ENCODE data around the gene DNAJB7. TPM values are rescaled to one million over a fixed set of nuclear protein-coding genes. Genes with fewer than 3 reads are reported as not detected.

DNAJB7 gene
- total and polyA plus RNA-seq, 2 experiments from 2014 or later, result 0.63 TPM; not detected in 1

DNA sequence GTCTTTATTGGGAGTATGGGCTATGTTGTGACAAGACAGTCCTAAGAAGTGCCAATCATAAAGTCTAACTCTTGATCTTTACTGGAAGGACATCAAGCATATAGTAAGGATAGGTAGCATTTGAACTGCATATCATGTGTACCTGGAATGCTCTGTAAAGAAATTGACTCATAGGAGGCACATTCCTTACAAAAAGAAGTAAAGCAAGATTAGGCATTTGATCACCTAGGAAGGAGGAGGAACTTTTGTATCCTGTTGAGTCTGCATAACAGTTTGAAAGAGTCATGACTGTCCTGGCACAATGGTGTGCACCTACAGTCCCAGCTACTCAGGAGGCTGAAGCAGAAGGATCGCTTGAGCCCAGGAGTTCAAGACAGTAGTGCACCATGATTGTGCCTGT lies 42.2 kb upstream of the DNAJB7 start:
- no peak for TF ChIP-seq ZNF114 (CRISPR knock-in tag; IDR thresholded peaks at IDR 0.05)
- TF ChIP-seq CTCF (conservative IDR thresholded peaks at IDR 0.05; ENCODE audit: low read depth in 2 of 2), result no peak
- TF ChIP-seq POLR2AphosphoS5 (IDR thresholded peaks at IDR 0.05; ENCODE audit: low read depth), result no peak
- no peak for TF ChIP-seq CREB1 (CRISPR knock-in tag; IDR thresholded peaks at IDR 0.05; ENCODE audit: low read depth)
- TF ChIP-seq, protein P1, sequence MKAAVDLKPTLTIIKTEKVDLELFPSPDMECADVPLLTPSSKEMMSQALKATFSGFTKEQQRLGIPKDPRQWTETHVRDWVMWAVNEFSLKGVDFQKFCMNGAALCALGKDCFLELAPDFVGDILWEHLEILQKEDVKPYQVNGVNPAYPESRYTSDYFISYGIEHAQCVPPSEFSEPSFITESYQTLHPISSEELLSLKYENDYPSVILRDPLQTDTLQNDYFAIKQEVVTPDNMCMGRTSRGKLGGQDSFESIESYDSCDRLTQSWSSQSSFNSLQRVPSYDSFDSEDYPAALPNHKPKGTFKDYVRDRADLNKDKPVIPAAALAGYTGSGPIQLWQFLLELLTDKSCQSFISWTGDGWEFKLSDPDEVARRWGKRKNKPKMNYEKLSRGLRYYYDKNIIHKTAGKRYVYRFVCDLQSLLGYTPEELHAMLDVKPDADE (IDR thresholded peaks at IDR 0.05), result no peak
- no peak for TF ChIP-seq JUNB (IDR thresholded peaks at IDR 0.05; ENCODE audit: unreplicated experiment)
- TF ChIP-seq EZH2 (IDR thresholded peaks at IDR 0.05; ENCODE audit: low read depth, unreplicated experiment), result no peak
- no peak for TF ChIP-seq EZH2phosphoT487 (IDR thresholded peaks at IDR 0.05; ENCODE audit: unreplicated experiment)
- TF ChIP-seq, protein P2, sequence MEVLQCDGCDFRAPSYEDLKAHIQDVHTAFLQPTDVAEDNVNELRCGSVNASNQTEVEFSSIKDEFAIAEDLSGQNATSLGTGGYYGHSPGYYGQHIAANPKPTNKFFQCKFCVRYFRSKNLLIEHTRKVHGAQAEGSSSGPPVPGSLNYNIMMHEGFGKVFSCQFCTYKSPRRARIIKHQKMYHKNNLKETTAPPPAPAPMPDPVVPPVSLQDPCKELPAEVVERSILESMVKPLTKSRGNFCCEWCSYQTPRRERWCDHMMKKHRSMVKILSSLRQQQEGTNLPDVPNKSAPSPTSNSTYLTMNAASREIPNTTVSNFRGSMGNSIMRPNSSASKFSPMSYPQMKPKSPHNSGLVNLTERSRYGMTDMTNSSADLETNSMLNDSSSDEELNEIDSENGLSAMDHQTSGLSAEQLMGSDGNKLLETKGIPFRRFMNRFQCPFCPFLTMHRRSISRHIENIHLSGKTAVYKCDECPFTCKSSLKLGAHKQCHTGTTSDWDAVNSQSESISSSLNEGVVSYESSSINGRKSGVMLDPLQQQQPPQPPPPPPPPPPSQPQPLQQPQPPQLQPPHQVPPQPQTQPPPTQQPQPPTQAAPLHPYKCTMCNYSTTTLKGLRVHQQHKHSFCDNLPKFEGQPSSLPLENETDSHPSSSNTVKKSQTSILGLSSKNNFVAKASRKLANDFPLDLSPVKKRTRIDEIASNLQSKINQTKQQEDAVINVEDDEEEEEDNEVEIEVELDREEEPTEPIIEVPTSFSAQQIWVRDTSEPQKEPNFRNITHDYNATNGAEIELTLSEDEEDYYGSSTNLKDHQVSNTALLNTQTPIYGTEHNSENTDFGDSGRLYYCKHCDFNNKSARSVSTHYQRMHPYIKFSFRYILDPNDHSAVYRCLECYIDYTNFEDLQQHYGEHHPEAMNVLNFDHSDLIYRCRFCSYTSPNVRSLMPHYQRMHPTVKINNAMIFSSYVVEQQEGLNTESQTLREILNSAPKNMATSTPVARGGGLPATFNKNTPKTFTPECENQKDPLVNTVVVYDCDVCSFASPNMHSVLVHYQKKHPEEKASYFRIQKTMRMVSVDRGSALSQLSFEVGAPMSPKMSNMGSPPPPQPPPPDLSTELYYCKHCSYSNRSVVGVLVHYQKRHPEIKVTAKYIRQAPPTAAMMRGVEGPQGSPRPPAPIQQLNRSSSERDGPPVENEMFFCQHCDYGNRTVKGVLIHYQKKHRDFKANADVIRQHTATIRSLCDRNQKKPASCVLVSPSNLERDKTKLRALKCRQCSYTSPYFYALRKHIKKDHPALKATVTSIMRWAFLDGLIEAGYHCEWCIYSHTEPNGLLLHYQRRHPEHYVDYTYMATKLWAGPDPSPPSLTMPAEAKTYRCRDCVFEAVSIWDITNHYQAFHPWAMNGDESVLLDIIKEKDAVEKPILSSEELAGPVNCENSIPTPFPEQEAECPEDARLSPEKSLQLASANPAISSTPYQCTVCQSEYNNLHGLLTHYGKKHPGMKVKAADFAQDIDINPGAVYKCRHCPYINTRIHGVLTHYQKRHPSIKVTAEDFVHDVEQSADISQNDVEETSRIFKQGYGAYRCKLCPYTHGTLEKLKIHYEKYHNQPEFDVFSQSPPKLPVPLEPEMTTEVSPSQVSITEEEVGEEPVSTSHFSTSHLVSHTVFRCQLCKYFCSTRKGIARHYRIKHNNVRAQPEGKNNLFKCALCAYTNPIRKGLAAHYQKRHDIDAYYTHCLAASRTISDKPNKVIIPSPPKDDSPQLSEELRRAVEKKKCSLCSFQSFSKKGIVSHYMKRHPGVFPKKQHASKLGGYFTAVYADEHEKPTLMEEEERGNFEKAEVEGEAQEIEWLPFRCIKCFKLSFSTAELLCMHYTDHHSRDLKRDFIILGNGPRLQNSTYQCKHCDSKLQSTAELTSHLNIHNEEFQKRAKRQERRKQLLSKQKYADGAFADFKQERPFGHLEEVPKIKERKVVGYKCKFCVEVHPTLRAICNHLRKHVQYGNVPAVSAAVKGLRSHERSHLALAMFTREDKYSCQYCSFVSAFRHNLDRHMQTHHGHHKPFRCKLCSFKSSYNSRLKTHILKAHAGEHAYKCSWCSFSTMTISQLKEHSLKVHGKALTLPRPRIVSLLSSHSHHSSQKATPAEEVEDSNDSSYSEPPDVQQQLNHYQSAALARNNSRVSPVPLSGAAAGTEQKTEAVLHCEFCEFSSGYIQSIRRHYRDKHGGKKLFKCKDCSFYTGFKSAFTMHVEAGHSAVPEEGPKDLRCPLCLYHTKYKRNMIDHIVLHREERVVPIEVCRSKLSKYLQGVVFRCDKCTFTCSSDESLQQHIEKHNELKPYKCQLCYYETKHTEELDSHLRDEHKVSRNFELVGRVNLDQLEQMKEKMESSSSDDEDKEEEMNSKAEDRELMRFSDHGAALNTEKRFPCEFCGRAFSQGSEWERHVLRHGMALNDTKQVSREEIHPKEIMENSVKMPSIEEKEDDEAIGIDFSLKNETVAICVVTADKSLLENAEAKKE (CRISPR knock-in tag; IDR thresholded peaks at IDR 0.05), result no peak
- TF ChIP-seq ZNF331 (CRISPR knock-in tag; IDR thresholded peaks at IDR 0.05; ENCODE audit: low read depth), result no peak
- TF ChIP-seq NANOG (IDR thresholded peaks at IDR 0.05; ENCODE audit: borderline replicate concordance), result no peak
- no peak for TF ChIP-seq STAT1 (IDR thresholded peaks at IDR 0.05; ENCODE audit: unreplicated experiment)
- no peak for TF ChIP-seq REST (IDR thresholded peaks at IDR 0.05; ENCODE audit: unreplicated experiment)
- ATAC-seq, result no peak
- H3K79me2 ChIP-seq (replicated peaks; ENCODE audit: insufficient read depth), result no peaks in the 10 kb centered on the region
- H3K9me2 ChIP-seq (ENCODE audit: insufficient read depth), result no peaks in the 10 kb centered on the region
- H3K4me3 Mint-ChIP-seq, result no peak overlapping the region
- no peaks in the 10 kb centered on the region for H3K27me3 ChIP-seq (ENCODE audit: insufficient read depth)
- no peak for DNase-seq (ENCODE audit: low spot score)
- peaks cover 11% of the 10 kb centered on the region for H3K36me3 Mint-ChIP-seq (ENCODE audit: low read depth)
- no peak overlapping the region for H3K4me3 ChIP-seq
- 0 out of 2 replicates have a peak, but pooled peaks cover 5% of the 10 kb centered on the region for H3K4me1 ChIP-seq (ENCODE audit: insufficient read depth)
- no peaks in the 10 kb centered on the region for H3F3A ChIP-seq (replicated peaks; ENCODE audit: low read depth)
- H3K4me1 Mint-ChIP-seq, result peaks cover 4% of the 10 kb centered on the region; the same call in 2 of the 3 replicates
- H4K20me1 ChIP-seq (replicated peaks; ENCODE audit: insufficient read depth), result 0 out of 2 replicates have a peak, but pooled peaks cover 4% of the 10 kb centered on the region
- H3K27me3 Mint-ChIP-seq (ENCODE audit: insufficient read depth, low read depth, poor library complexity), result no peaks in the 10 kb centered on the region
- H3K36me3 ChIP-seq (ENCODE audit: insufficient read depth), result 0 out of 2 replicates have a peak, but pooled peaks cover 4% of the 10 kb centered on the region
- no peak overlapping the region for H3K4me2 ChIP-seq
- H3K27ac ChIP-seq (ENCODE audit: low read depth), result no peak overlapping the region
- H3K9me3 Mint-ChIP-seq, result no peaks in the 10 kb centered on the region
- H3K27ac Mint-ChIP-seq, result no peak overlapping the region
- H2AFZ ChIP-seq, result no peak overlapping the region
